B cell (primary cell): Measurements from ENCODE around the gene SMARCC2. TPM values are rescaled to one million over a fixed set of nuclear protein-coding genes. Genes with fewer than 3 reads are reported as not detected.

Experiments used
- ATAC-seq: fragments of 200-7000 bp; cut with Tn5 transposase; one replicate; pipeline ENCODE4 v1.10.0; 2021; ENCODE audit warnings: low read depth, mild to moderate bottlenecking, moderate number of reproducible peaks, moderate library complexity
- CTCF ChIA-PET: fragments of 350-600 bp; sonication (Branson Sonifier 250); formaldehyde crosslinking; loops from one replicate; lab custom pipeline; 2021; ENCODE audit warnings: antibody characterized with exemption, inconsistent platforms; lab: Charles Lee
- POLR2A ChIA-PET: fragments of 350-600 bp; sonication (Branson Sonifier 250); formaldehyde crosslinking; loops from one replicate; lab custom pipeline; 2021; ENCODE audit warnings: antibody characterized with exemption; lab: Charles Lee
- DNase-seq: peaks from one replicate; pipeline ENCODE4 v3.0.0; 2013
- H2AFZ ChIP-seq: 2 replicates; pipeline ENCODE4 v1.6.1; 2012; ENCODE audit warnings: mild to moderate bottlenecking, low read depth, low read length; ENCODE audit not compliant: insufficient read depth, poor library complexity, severe bottlenecking
- H3K27ac ChIP-seq, 2 donors: 1 replicate in 1 of 2; 2 replicates in 1 of 2; pipeline ENCODE4 v1.5.1; 2012 to 2013; ENCODE audit warnings: low read length in 2 of 2, mild to moderate bottlenecking in 2 of 2, moderate library complexity in 1 of 2
- H3K27me3 ChIP-seq, 4 experiments: fragments of 200-600 bp in 1 of 4; sonication (generic) in 1 of 4; replicated peaks in 1 of 4; 1 replicate in 2 of 4; 2 replicates in 2 of 4; pipeline versions ENCODE4 v1.6.1 to v1.7.0; 2013 to 2016; ENCODE audit warnings: low read length in 3 of 4, mild to moderate bottlenecking in 2 of 4, mixed read lengths in 1 of 4, moderate library complexity in 1 of 4; ENCODE audit not compliant: insufficient read depth in 4 of 4, control insufficient read depth in 3 of 4; ENCODE audit errors: control extremely low read depth in 1 of 4
- H3K36me3 ChIP-seq, 2 experiments: replicated peaks in 1 of 2; 1 replicate in 1 of 2; 2 replicates in 1 of 2; pipeline versions ENCODE4 v1.6.1 to v1.7.1; 2013; ENCODE audit warnings: low read length in 1 of 2; ENCODE audit not compliant: insufficient read depth in 2 of 2, control insufficient read depth in 1 of 2; ENCODE audit errors: control extremely low read depth in 1 of 2, extremely low read depth in 1 of 2
- H3K4me1 ChIP-seq, 2 donors: fragments of 200-600 bp in 1 of 2; sonication (generic) in 1 of 2; 1 replicate in 1 of 2; 2 replicates in 1 of 2; pipeline versions ENCODE4 v1.5.1 to v1.6.1; 2013 to 2017; ENCODE audit warnings: low read length in 2 of 2; ENCODE audit not compliant: control insufficient read depth in 2 of 2, insufficient read depth in 2 of 2
- H3K4me2 ChIP-seq: replicated peaks from 2 replicates; pipeline ENCODE3; 2012; ENCODE audit warnings: mild to moderate bottlenecking, low read depth, low read length; ENCODE audit not compliant: poor library complexity, severe bottlenecking
- H3K4me3 ChIP-seq, 5 experiments: fragments of 200-600 bp in 1 of 5; sonication (generic) in 1 of 5; 1 replicate in 3 of 5; 2 replicates in 2 of 5; pipeline versions ENCODE4 v1.5.1 to v1.7.0; 2011 to 2016; ENCODE audit warnings: low read length in 4 of 5, mild to moderate bottlenecking in 4 of 5, low read depth in 2 of 5, control low read depth in 1 of 5, moderate library complexity in 1 of 5; ENCODE audit not compliant: insufficient read depth in 1 of 5; ENCODE audit errors: control extremely low read depth in 1 of 5, extremely low read depth in 1 of 5
- H3K79me2 ChIP-seq: fragments of 200-600 bp; sonication (generic); one replicate; pipeline ENCODE4 v1.6.0; 2016; ENCODE audit warnings: low read length; ENCODE audit not compliant: control insufficient read depth, insufficient read depth
- H3K9ac ChIP-seq: fragments of 200-600 bp; sonication (generic); 2 replicates; pipeline ENCODE4 v1.6.1; 2017; ENCODE audit warnings: mild to moderate bottlenecking, low read length, moderate library complexity
- H3K9me3 ChIP-seq, 3 donors: one replicate each; pipeline versions ENCODE4 v1.6.1 to v1.7.1; 2013; ENCODE audit warnings: low read length in 2 of 3; ENCODE audit not compliant: control insufficient read depth in 2 of 3, insufficient read depth in 1 of 3; ENCODE audit errors: control extremely low read depth in 1 of 3
- H4K20me1 ChIP-seq: 2 replicates; pipeline ENCODE4 v1.6.0; 2012; ENCODE audit warnings: mild to moderate bottlenecking, low read length; ENCODE audit not compliant: insufficient read depth, control insufficient read depth, poor library complexity, severe bottlenecking
- H3K27ac Mint-ChIP-seq: one replicate; pipeline ENCODE4 v1.8.0; 2021; ENCODE audit warnings: mixed read lengths
- H3K27me3 Mint-ChIP-seq: one replicate; pipeline ENCODE4 v1.8.0; 2021; ENCODE audit warnings: mixed read lengths
- H3K4me1 Mint-ChIP-seq: one replicate; pipeline ENCODE4 v1.8.0; 2021; ENCODE audit warnings: mixed read lengths
- H3K4me3 Mint-ChIP-seq: one replicate; pipeline ENCODE4 v1.8.0; 2021; ENCODE audit warnings: mixed read lengths
- H3K9me3 Mint-ChIP-seq: one replicate; pipeline ENCODE4 v1.8.0; 2022; ENCODE audit warnings: mixed read lengths; ENCODE audit not compliant: insufficient read depth
- CTCF ChIP-seq: fragments of 200-600 bp; IDR thresholded peaks from one replicate; pipeline ENCODE4 v1.8.0; 2022; ENCODE audit warnings: antibody characterized with exemption, mild to moderate bottlenecking
- EZH2 ChIP-seq: IDR thresholded peaks from 2 replicates; pipeline ENCODE4 v1.6.1; 2012; ENCODE audit warnings: borderline replicate concordance, low read depth, mild to moderate bottlenecking, moderate library complexity, low read length; ENCODE audit not compliant: insufficient read depth, poor library complexity, severe bottlenecking
- WGBS: methylation state at CpG from one replicate; pipeline ENCODE4 v1.1.5; 2013; ENCODE audit warnings: missing lambda C conversion rate; ENCODE audit not compliant: insufficient coverage; 5-methylcytosine and 5-hydroxymethylcytosine counted together
- intact Hi-C: fragments of 100-400 bp; cut with micrococcal nuclease; formaldehyde crosslinking; loops from one replicate; pipeline ENCODE4 v1.10.0; 2022
- polyA plus RNA-seq: library from polyadenylated mRNA; depleted of rRNA; stranded (reverse); fragments of >200 nt; gene quantifications from 2 replicates; pipeline ENCODE4 v1.2.3, GENCODE V29; 2012
- total RNA-seq, 2 donors: library from RNA; stranded (reverse); fragments of 120-200 nt in 1 of 2; gene quantifications; 1 replicate in 1 of 2; 2 replicates in 1 of 2; pipeline versions ENCODE4 v1.2.3 to v1.2.4, GENCODE V29; 2013 to 2022

Gene SMARCC2
- total and polyA plus RNA-seq, 2 donors (not counting 1 experiment from before 2014, with no cell fraction given): 70.4 to 198 TPM

- Histone ChIP-seq H3K9me3 (no peaks in the 10 kb centered on the region), H3K4me1 (peaks cover 22 to 40% of the 10 kb centered on the region in 2 donors), H3K4me3 (peak overlapping the region in 3 of 5 experiments; percentile 60 to 70 (median 62)), H3K36me3 (peaks cover 0 to 2% of the 10 kb centered on the region in 2 experiments), H3K4me2 (peak overlapping the region; percentile 82), H3K9ac (peak overlapping the region; percentile 68), H3K27me3 (no peaks in the 10 kb centered on the region), H2AFZ (peak overlapping the region; percentile 90), H3K79me2 (peaks cover 27% of the 10 kb centered on the region), H4K20me1 (peaks cover 8% of the 10 kb centered on the region), H3K27ac (peak overlapping the region; percentile 53 to 79)
- TF ChIP-seq CTCF (no peak), EZH2 (no peak)
- peak overlapping the region; percentile 87 for H3K27ac Mint-ChIP-seq
- no peaks in the 10 kb centered on the region for H3K9me3 Mint-ChIP-seq
- no peak for ATAC-seq
- DNase-seq: no peak
- 88% methylated on average over 5 of the region's 11 CpGs for WGBS
- ChIA-PET CTCF (interaction anchor here (1.8 to 4.1 kb wide), 2 partner anchors 18 to 35 kb away, joined by 5 to 30 read pairs; partner anchors contain the start of gene SMARCC2), POLR2A (no interaction called here)
- H3K27me3 Mint-ChIP-seq: no peaks in the 10 kb centered on the region
- H3K4me1 Mint-ChIP-seq: peaks cover 43% of the 10 kb centered on the region
- intact Hi-C loops: loop anchor here (1.0 kb wide), 8 partner anchors 19 to 239 kb away; partner anchors contain the start of genes ANKRD52, COQ10A and CS
- H3K4me3 Mint-ChIP-seq: peak overlapping the region; percentile 100
Measured at GRCh38 chr12:56224954-56225353, 35.7 kb upstream of the SMARCC2 start.

DNA sequence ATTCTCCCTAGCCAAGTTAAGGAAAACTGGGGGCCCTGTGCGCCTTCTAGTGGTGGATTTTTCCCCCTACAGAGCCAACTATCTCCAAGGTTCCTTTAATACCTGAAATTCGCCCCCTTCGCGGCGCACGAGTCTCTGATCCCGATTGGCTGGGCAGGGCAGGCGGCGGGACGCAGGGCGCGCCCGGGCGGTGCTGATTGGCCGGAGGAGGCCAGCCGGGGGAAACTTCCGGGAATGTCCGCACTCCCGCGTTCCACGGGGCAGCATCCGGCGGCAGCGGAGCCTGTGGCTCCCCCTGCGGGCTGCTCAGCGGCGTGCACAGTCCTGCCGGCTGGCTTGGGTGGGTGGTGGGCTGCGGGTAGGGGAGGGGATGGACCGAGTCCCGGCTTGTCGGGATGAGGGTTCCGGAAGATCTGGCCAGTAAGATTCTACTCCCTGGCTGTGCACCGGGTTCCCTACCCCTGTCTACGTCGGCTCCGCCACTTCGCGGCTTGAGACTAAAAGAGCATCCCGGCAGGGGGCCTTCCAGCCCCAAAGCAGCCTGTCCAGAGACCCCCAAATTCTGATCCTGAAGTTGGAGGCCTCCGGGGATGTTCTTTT lies 34.9 kb upstream of the SMARCC2 start, which contains the start of gene NABP2:
Gene NABP2 (plus strand): TSS at position 241 of the 600 bp plus-strand sequence. CDS start 515 bp downstream, outside the sequence.
- ATAC-seq: peak; percentile 72
- H3K27ac ChIP-seq: peak within 1 kb of the TSS; percentile 53 to 79
- peak within 1 kb of the TSS; percentile 82 for H3K4me2 ChIP-seq
- peaks cover 35% of the 10 kb centered on the region for H3K79me2 ChIP-seq
- ChIA-PET CTCF (interaction anchor here (3.9 to 4.6 kb wide), 4 partner anchors 18 to 105 kb away, joined by 27 to 126 read pairs (median 51); partner anchors contain the start of genes SMARCC2 and ZC3H10), POLR2A (no interaction called here)
- peak within 1 kb of the TSS; percentile 90 for H2AFZ ChIP-seq
- 1% methylated on average over 37 of the region's 41 CpGs for WGBS
- no peaks in the 10 kb centered on the region for H3K9me3 ChIP-seq
- H3K36me3 ChIP-seq: peaks cover 0 to 1% of the 10 kb centered on the region in 2 experiments
- no peaks in the 10 kb centered on the region for H3K27me3 ChIP-seq
- peaks cover 8% of the 10 kb centered on the region for H4K20me1 ChIP-seq
- TF ChIP-seq CTCF: peak; percentile 93
- TF ChIP-seq EZH2: no peak
- no peaks in the 10 kb centered on the region for H3K9me3 Mint-ChIP-seq
- DNase-seq: peak; percentile 94
- H3K9ac ChIP-seq: peak within 1 kb of the TSS; percentile 68
- peaks cover 26 to 48% of the 10 kb centered on the region in 2 donors for H3K4me1 ChIP-seq
- peak within 1 kb of the TSS; percentile 87 for H3K27ac Mint-ChIP-seq
- intact Hi-C loops: loop anchor here (1.0 kb wide), 8 partner anchors 18 to 240 kb away; partner anchors contain the start of genes ANKRD52, COQ10A and CS
- peak within 1 kb of the TSS; percentile 100 for H3K4me3 Mint-ChIP-seq
- no peaks in the 10 kb centered on the region for H3K27me3 Mint-ChIP-seq
- H3K4me1 Mint-ChIP-seq: peaks cover 47% of the 10 kb centered on the region
- peak within 1 kb of the TSS; percentile 41 to 71 (median 62) for H3K4me3 ChIP-seq
